Neural progenitor cell (in vitro differentiated cells): Measurements from ENCODE around the gene KRT2. TPM values are rescaled to one million over a fixed set of nuclear protein-coding genes. Genes with fewer than 3 reads are reported as not detected.

Source experiments
- DNase-seq: peaks from one replicate; pipeline ENCODE4 v3.0.0-alpha.2; 2016; ENCODE audit warnings: low spot score
- H2AFZ ChIP-seq: fragments of 200-600 bp; sonication (generic); replicated peaks from 2 replicates; pipeline ENCODE4 v1.6.1; 2016; ENCODE audit warnings: antibody characterized with exemption
- H3F3A ChIP-seq: fragments of 200-600 bp; sonication (generic); 2 replicates; pipeline ENCODE4 v1.6.1; 2016; ENCODE audit warnings: antibody characterized with exemption, low read depth
- H3K27ac ChIP-seq: fragments of 200-600 bp; sonication (generic); 2 replicates; pipeline ENCODE4 v1.5.1; 2016; ENCODE audit warnings: mild to moderate bottlenecking
- H3K27me3 ChIP-seq: fragments of 200-600 bp; sonication (generic); 2 replicates; pipeline ENCODE4 v1.6.1; 2016; ENCODE audit warnings: mild to moderate bottlenecking, moderate library complexity
- H3K36me3 ChIP-seq: fragments of 200-600 bp; sonication (generic); 2 replicates; pipeline ENCODE4 v1.5.1; 2016
- H3K4me1 ChIP-seq: fragments of 200-600 bp; sonication (generic); 2 replicates; pipeline ENCODE4 v1.6.1; 2016; ENCODE audit warnings: mixed run types
- H3K4me2 ChIP-seq: fragments of 200-600 bp; sonication (generic); 2 replicates; pipeline ENCODE4 v1.6.1; 2016
- H3K4me3 ChIP-seq: fragments of 200-600 bp; sonication (generic); 2 replicates; pipeline ENCODE4 v1.5.1; 2016
- H3K79me2 ChIP-seq: fragments of 200-600 bp; sonication (generic); 2 replicates; pipeline ENCODE4 v1.6.1; 2016; ENCODE audit warnings: low read depth
- H3K9ac ChIP-seq: fragments of 200-600 bp; sonication (generic); 2 replicates; pipeline ENCODE4 v1.6.1; 2016
- H3K9me3 ChIP-seq: fragments of 200-600 bp; sonication (generic); 2 replicates; pipeline ENCODE4 v1.5.1; 2016; ENCODE audit warnings: low read depth
- H4K20me1 ChIP-seq: fragments of 200-600 bp; sonication (generic); 2 replicates; pipeline ENCODE4 v1.6.1; 2016; ENCODE audit warnings: low read depth
- H3K27ac Mint-ChIP-seq: 3 replicates; pipeline ENCODE4 v1.8.0; 2021; ENCODE audit warnings: mixed read lengths
- H3K27me3 Mint-ChIP-seq: 2 replicates; pipeline ENCODE4 v1.8.0; 2022; ENCODE audit warnings: low read depth, mild to moderate bottlenecking, inconsistent platforms, moderate library complexity, mixed read lengths; ENCODE audit not compliant: insufficient read depth
- H3K36me3 Mint-ChIP-seq: 3 replicates; pipeline ENCODE4 v1.8.0; 2021; ENCODE audit warnings: mixed read lengths
- H3K4me1 Mint-ChIP-seq: 3 replicates; pipeline ENCODE4 v1.8.0; 2021; ENCODE audit warnings: mixed read lengths
- H3K4me3 Mint-ChIP-seq: 3 replicates; pipeline ENCODE4 v1.8.0; 2021; ENCODE audit warnings: mild to moderate bottlenecking, moderate library complexity, mixed read lengths
- H3K9me3 Mint-ChIP-seq: 3 replicates; pipeline ENCODE4 v1.8.0; 2020; ENCODE audit warnings: mixed read lengths
- EZH2 ChIP-seq: fragments of 200-600 bp; sonication (generic); IDR thresholded peaks from 2 replicates; pipeline ENCODE4 v1.6.1; 2017; ENCODE audit warnings: antibody characterized with exemption, mild to moderate bottlenecking, moderate library complexity
- EZH2phosphoT487 ChIP-seq: fragments of 200-600 bp; sonication (generic); IDR thresholded peaks from 2 replicates; pipeline ENCODE4 v1.6.1; 2017; ENCODE audit warnings: antibody characterized with exemption
- total RNA-seq: library from RNA; depleted of rRNA; stranded (reverse); fragments of >200 nt; gene quantifications from 2 replicates; pipeline ENCODE4 v1.2.3, GENCODE V29; 2015; ENCODE audit warnings: low replicate concordance
- TF ChIP-seq, protein P1 (sequence below): fragments of 200-600 bp; sonication (generic); IDR thresholded peaks from 2 replicates; pipeline ENCODE4 v1.5.1; 2017; ENCODE audit warnings: antibody characterized with exemption, mild to moderate bottlenecking

Gene KRT2
- total RNA-seq, 1 donor from 2014 or later = not detected

DNA sequence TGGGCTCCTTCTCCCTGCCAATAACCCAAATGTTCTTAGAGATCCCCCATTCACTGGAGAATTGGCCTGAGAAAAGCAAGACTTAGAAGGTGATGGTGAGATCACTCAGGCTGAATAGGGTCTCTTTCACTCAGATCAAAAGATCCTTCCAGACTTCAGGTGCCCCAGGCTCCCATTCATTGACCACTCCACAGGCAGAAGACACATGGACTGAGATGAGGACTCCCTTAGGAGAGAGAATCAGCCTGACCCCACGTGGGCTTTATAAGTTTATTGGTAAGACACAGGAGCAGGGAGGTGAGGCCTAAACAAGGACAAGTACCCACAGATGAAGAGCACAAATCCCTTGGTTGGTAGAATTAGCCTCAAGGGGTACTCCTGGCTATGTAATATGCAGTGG, 44.7 kb downstream of the KRT2 start:
- Histone ChIP-seq H2AFZ (no peak overlapping the region), H3K36me3 (no peaks in the 10 kb centered on the region), H3K9ac (no peak overlapping the region), H3K4me2 (no peak overlapping the region), H4K20me1 (no peaks in the 10 kb centered on the region), H3K27ac (no peak overlapping the region), H3F3A (no peaks in the 10 kb centered on the region), H3K79me2 (no peaks in the 10 kb centered on the region), H3K4me3 (no peak overlapping the region), H3K9me3 (no peaks in the 10 kb centered on the region), H3K27me3 (peaks cover 9% of the 10 kb centered on the region), H3K4me1 (no peaks in the 10 kb centered on the region)
- Mint-ChIP-seq H3K27ac (no peak overlapping the region), H3K4me1 (no peaks in the 10 kb centered on the region), H3K4me3 (no peak overlapping the region), H3K9me3 (no peaks in the 10 kb centered on the region), H3K36me3 (no peaks in the 10 kb centered on the region), H3K27me3 (peaks cover 3% of the 10 kb centered on the region)
- TF ChIP-seq EZH2phosphoT487 (no peak), EZH2 (no peak)
- TF ChIP-seq, protein P1, sequence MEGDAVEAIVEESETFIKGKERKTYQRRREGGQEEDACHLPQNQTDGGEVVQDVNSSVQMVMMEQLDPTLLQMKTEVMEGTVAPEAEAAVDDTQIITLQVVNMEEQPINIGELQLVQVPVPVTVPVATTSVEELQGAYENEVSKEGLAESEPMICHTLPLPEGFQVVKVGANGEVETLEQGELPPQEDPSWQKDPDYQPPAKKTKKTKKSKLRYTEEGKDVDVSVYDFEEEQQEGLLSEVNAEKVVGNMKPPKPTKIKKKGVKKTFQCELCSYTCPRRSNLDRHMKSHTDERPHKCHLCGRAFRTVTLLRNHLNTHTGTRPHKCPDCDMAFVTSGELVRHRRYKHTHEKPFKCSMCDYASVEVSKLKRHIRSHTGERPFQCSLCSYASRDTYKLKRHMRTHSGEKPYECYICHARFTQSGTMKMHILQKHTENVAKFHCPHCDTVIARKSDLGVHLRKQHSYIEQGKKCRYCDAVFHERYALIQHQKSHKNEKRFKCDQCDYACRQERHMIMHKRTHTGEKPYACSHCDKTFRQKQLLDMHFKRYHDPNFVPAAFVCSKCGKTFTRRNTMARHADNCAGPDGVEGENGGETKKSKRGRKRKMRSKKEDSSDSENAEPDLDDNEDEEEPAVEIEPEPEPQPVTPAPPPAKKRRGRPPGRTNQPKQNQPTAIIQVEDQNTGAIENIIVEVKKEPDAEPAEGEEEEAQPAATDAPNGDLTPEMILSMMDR = no peak
- no peak for DNase-seq

DNA sequence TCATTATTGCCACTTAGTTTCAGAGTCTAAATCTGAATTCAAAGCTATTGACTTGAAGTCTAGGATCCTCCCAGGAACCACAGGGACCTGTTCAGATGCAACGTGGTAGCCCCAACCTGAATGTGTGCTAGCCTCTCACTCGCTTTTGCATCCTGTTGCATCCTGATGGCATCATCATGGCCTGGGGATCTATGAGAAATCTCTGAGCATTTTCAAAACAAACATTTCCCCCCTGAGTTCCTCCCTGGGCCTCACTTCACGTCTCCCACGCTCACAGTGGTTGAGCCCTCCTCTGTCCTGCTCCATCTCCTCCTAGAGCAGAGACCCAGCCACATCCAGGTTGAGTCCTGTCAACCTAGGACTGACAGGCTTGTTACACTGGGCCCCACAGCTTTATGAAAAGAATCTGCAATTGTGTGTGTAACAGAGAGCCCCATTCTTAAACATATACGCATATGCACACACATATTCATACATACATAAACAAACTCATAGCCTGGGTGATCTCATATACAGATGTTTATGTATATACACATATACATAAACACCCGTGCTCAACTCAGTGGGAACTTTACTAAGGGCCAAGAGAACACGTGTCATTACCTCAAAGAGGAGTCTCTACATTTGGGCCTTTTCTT, 45.3 kb downstream of the KRT2 start:
- no peak overlapping the region for H3K4me2 ChIP-seq
- no peaks in the 10 kb centered on the region for H3K9me3 ChIP-seq
- H4K20me1 ChIP-seq = no peaks in the 10 kb centered on the region
- no peak overlapping the region for H3K27ac ChIP-seq
- H3K9ac ChIP-seq = no peak overlapping the region
- H3K4me1 ChIP-seq = no peaks in the 10 kb centered on the region
- H3F3A ChIP-seq = no peaks in the 10 kb centered on the region
- no peaks in the 10 kb centered on the region for H3K79me2 ChIP-seq
- Mint-ChIP-seq H3K36me3 (no peaks in the 10 kb centered on the region), H3K27me3 (peaks cover 5% of the 10 kb centered on the region), H3K9me3 (no peaks in the 10 kb centered on the region), H3K4me3 (no peak overlapping the region), H3K27ac (no peak overlapping the region), H3K4me1 (no peaks in the 10 kb centered on the region)
- no peak for TF ChIP-seq EZH2
- TF ChIP-seq, protein P1 = no peak
- TF ChIP-seq EZH2phosphoT487 = no peak
- H3K4me3 ChIP-seq = no peak overlapping the region
- H2AFZ ChIP-seq = no peak overlapping the region
- H3K27me3 ChIP-seq = peaks cover 9% of the 10 kb centered on the region
- no peaks in the 10 kb centered on the region for H3K36me3 ChIP-seq
- DNase-seq = no peak

DNA sequence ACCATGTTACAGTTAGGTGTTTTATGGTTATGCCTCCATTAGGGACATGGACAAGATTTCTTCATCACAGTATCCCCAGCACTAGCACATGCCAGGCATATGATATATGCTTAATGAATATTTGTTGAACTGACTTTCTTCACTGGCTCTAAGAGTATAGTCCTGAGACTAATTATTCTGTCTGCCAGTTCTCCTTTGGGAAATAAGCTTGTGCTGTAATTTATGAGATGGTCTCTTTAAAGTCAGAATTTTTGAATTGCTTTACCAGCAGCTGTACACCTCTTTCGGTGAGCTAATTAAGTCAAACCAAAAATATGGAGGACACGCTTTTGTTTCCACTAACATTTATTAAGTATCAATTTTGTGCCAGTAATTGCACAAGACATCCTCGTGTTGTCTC, 45.9 kb downstream of the KRT2 start:
- Histone ChIP-seq H3K4me3 (no peak overlapping the region), H2AFZ (no peak overlapping the region), H4K20me1 (no peaks in the 10 kb centered on the region), H3K9ac (no peak overlapping the region), H3K9me3 (no peaks in the 10 kb centered on the region), H3K27me3 (peaks cover 7% of the 10 kb centered on the region), H3K36me3 (no peaks in the 10 kb centered on the region), H3K4me1 (no peaks in the 10 kb centered on the region), H3K27ac (no peak overlapping the region), H3K79me2 (no peaks in the 10 kb centered on the region), H3F3A (no peaks in the 10 kb centered on the region), H3K4me2 (no peak overlapping the region)
- no peaks in the 10 kb centered on the region for H3K36me3 Mint-ChIP-seq
- TF ChIP-seq EZH2phosphoT487 = no peak
- no peak overlapping the region for H3K27ac Mint-ChIP-seq
- no peak overlapping the region for H3K4me3 Mint-ChIP-seq
- DNase-seq = no peak
- H3K27me3 Mint-ChIP-seq = peaks cover 5% of the 10 kb centered on the region
- H3K4me1 Mint-ChIP-seq = no peaks in the 10 kb centered on the region
- H3K9me3 Mint-ChIP-seq = no peaks in the 10 kb centered on the region

DNA sequence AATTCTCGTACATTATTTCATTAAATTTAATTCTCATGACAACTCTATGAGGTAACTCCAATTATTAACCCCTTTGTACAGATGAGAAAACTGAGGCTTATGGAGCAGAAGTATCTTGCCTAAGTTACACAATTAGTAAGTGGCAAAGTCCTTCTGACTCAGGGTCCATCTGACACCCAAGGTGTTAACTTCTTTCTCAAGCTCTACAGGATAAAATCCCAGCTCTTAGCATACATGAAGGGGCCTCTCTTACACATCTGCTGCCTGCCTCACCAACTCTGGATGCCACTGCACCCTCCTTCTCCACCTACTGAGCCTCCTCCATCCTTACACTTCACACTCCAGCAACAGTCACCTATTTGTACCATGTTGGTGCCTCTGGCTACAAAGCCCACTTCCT, 46.5 kb downstream of the KRT2 start:
- H3K4me2 ChIP-seq = no peak overlapping the region
- H3K4me3 ChIP-seq = no peak overlapping the region
- H3K27me3 Mint-ChIP-seq = peaks cover 5% of the 10 kb centered on the region
- H3K36me3 ChIP-seq = no peaks in the 10 kb centered on the region
- H3K9me3 ChIP-seq = no peaks in the 10 kb centered on the region
- H3K4me3 Mint-ChIP-seq = no peak overlapping the region
- no peak for DNase-seq
- no peaks in the 10 kb centered on the region for H3K4me1 Mint-ChIP-seq
- no peaks in the 10 kb centered on the region for H3K36me3 Mint-ChIP-seq
- no peak overlapping the region for H3K27ac Mint-ChIP-seq
- H3K9ac ChIP-seq = no peak overlapping the region
- no peaks in the 10 kb centered on the region for H3F3A ChIP-seq
- no peaks in the 10 kb centered on the region for H4K20me1 ChIP-seq
- H3K27ac ChIP-seq = no peak overlapping the region
- no peaks in the 10 kb centered on the region for H3K4me1 ChIP-seq
- H3K27me3 ChIP-seq = peaks cover 1% of the 10 kb centered on the region
- H3K79me2 ChIP-seq = no peaks in the 10 kb centered on the region
- TF ChIP-seq EZH2phosphoT487 (no peak), EZH2 (no peak)
- TF ChIP-seq, protein P1 = no peak
- H3K9me3 Mint-ChIP-seq = no peaks in the 10 kb centered on the region
- H2AFZ ChIP-seq = no peak overlapping the region
